ENCODE data around the gene ZNF185. TPM values are rescaled to one million over a fixed set of nuclear protein-coding genes. Genes with fewer than 3 reads are reported as not detected.

ZNF185 gene
- total and polyA plus RNA-seq, 10 of the 15 experiments (the other 5 are each of a cell fraction or from before 2014, with no cell fraction given): 0.23 to 1.3 (median 0.55) TPM

- TF ChIP-seq GATAD2B (conservative IDR thresholded peaks at IDR 0.05; ENCODE audit: low read depth) (peak; percentile 77), SUZ12 (IDR thresholded peaks at IDR 0.05; ENCODE audit: unreplicated experiment) (no peak), EED (IDR thresholded peaks at IDR 0.05; ENCODE audit: low read depth) (no peak), SMAD1 (IDR thresholded peaks at IDR 0.05; ENCODE audit: low read depth, partially characterized antibody) (no peak), ZNF217 (IDR thresholded peaks at IDR 0.05) (no peak), BMI1 (IDR thresholded peaks at IDR 0.05; ENCODE audit: borderline replicate concordance) (no peak), POLR2AphosphoS5 (IDR thresholded peaks at IDR 0.05; ENCODE audit: low read length) (peak; percentile 46; the same call in 1 of the 2 replicates), MYB (IDR thresholded peaks at IDR 0.05; ENCODE audit: borderline replicate concordance, low read depth, low read length) (no peak), PRDM15 (CRISPR knock-in tag; IDR thresholded peaks at IDR 0.05) (no peak), USF2 (IDR thresholded peaks at IDR 0.05; ENCODE audit: borderline replicate concordance, low read depth, low read length) (no peak), SIN3A (IDR thresholded peaks at IDR 0.05; ENCODE audit: low read depth, low read length) (no peak), E4F1 (IDR thresholded peaks at IDR 0.05; ENCODE audit: borderline replicate concordance, partially characterized antibody) (no peak), YBX1 (IDR thresholded peaks at IDR 0.05) (no peak), STAT1 (conservative IDR thresholded peaks at IDR 0.05) (0 out of 2 replicates have a peak, but pooled peaks have one; percentile 42), PML (IDR thresholded peaks at IDR 0.05; ENCODE audit: low read length) (no peak), MTA2 (IDR thresholded peaks at IDR 0.05; ENCODE audit: low read depth) (no peak), MEF2A (IDR thresholded peaks at IDR 0.05; ENCODE audit: insufficient read depth, low read depth, low read length) (no peak), CBFB (IDR thresholded peaks at IDR 0.05; ENCODE audit: low read depth) (no peak), SMC3 (IDR thresholded peaks at IDR 0.05; ENCODE audit: borderline replicate concordance, low read length) (peak; percentile 52), BRCA1 (IDR thresholded peaks at IDR 0.05; ENCODE audit: low read depth, low read length) (no peak), RAD51 (IDR thresholded peaks at IDR 0.05) (no peak), TBL1XR1 (IDR thresholded peaks at IDR 0.05; ENCODE audit: low read depth, low read length) (no peak), NKRF (conservative IDR thresholded peaks at IDR 0.05) (no peak)
These were observed 43.6 kb downstream of the ZNF185 start (continued) for GRCh38 chrX:152941328-152942076.

Measured in GM12878 (cell line).